H1 (cell line): ENCODE results near the gene UBE2D4.

ENCODE experiments used
- CHD2 ChIP-seq: IDR thresholded peaks from 2 replicates; pipeline ENCODE4 v1.6.1; 2012; ENCODE audit warnings: low read length, improper control_type of control experiment
- CTCF ChIP-seq, 3 experiments: IDR thresholded peaks; 1 replicate in 2 of 3; 2 replicates in 1 of 3; pipeline versions ENCODE4 v1.5.1 to v1.6.1; 2011; ENCODE audit warnings: low read length in 3 of 3, mild to moderate bottlenecking in 3 of 3, inconsistent platforms in 2 of 3, low read depth in 1 of 3, moderate library complexity in 1 of 3; ENCODE audit not compliant: insufficient read depth in 1 of 3; ENCODE audit errors: control extremely low read depth in 1 of 3
- EGR1 ChIP-seq: IDR thresholded peaks from 2 replicates; pipeline ENCODE4 v1.6.1; 2011; ENCODE audit warnings: low read depth, low read length, borderline replicate concordance
- GABPA ChIP-seq: IDR thresholded peaks from 2 replicates; pipeline ENCODE4 v1.6.1; 2011; ENCODE audit warnings: mild to moderate bottlenecking, low read length, moderate library complexity, borderline replicate concordance; ENCODE audit not compliant: insufficient read depth
- KDM1A ChIP-seq: fragments of 200-600, 300-600 bp; sonication (generic); IDR thresholded peaks from 2 replicates; pipeline ENCODE4 v1.7.1; 2016; ENCODE audit warnings: mild to moderate bottlenecking, low read length, borderline replicate concordance
- POLR2A ChIP-seq, 2 experiments: IDR thresholded peaks; 1 replicate in 1 of 2; 2 replicates in 1 of 2; pipeline ENCODE4 v1.6.1; 2011; ENCODE audit warnings: low read depth in 2 of 2, low read length in 2 of 2, mild to moderate bottlenecking in 2 of 2; ENCODE audit errors: control extremely low read depth in 1 of 2
- TAF1 ChIP-seq: IDR thresholded peaks from 2 replicates; pipeline ENCODE4 v1.6.1; 2011; ENCODE audit warnings: mild to moderate bottlenecking, low read depth, low read length
- TCF12 ChIP-seq: IDR thresholded peaks from 2 replicates; pipeline ENCODE4 v1.6.1; 2011; ENCODE audit warnings: low read depth, mild to moderate bottlenecking, low read length

- TF ChIP-seq CTCF (IDR thresholded peaks at IDR 0.05; ENCODE audit: control extremely low read depth in 1 of 3, insufficient read depth in 1 of 3, low read depth in 1 of 3, low read length in 3 of 3) (no peak), CHD2 (no peak), TAF1 (no peak), POLR2A (IDR thresholded peaks at IDR 0.05; ENCODE audit: control extremely low read depth in 1 of 2, low read depth in 2 of 2, low read length in 2 of 2) (no peak), KDM1A (no peak), EGR1 (no peak), TCF12 (no peak), GABPA (no peak)
These were observed 35.8 kb upstream of the UBE2D4 start for GRCh38 chr7:43890468-43890867.
